Loucy (cell line): ENCODE results near the gene KIAA1549.
"Not testable (repeated sequence)": the region's sequence is repeated elsewhere in the genome, so short reads cannot be mapped to it uniquely, and the experiment has no call there.

Experiments
- H2AFZ ChIP-seq: fragments of 200-600 bp; sonication (generic); 2 replicates; pipeline ENCODE4 v1.6.0; 2016; ENCODE audit warnings: antibody characterized with exemption, mild to moderate bottlenecking, low read length, moderate library complexity
- H3F3A ChIP-seq: fragments of 200-600 bp; 2 replicates; pipeline ENCODE4 v1.6.0; 2016; ENCODE audit warnings: antibody characterized with exemption, low read depth, mild to moderate bottlenecking
- H3K27me3 ChIP-seq: fragments of 200-600 bp; sonication (generic); 2 replicates; pipeline ENCODE4 v1.6.1; 2014; ENCODE audit warnings: low read length, mild to moderate bottlenecking; ENCODE audit not compliant: insufficient read depth, poor library complexity, severe bottlenecking
- H3K36me3 ChIP-seq: fragments of 200-600 bp; sonication (generic); 2 replicates; pipeline ENCODE4 v1.6.1; 2016; ENCODE audit warnings: low read length; ENCODE audit not compliant: insufficient read depth
- H3K4me1 ChIP-seq: fragments of 200-600 bp; sonication (generic); 2 replicates; pipeline ENCODE4 v1.5.1; 2014; ENCODE audit warnings: low read length, mild to moderate bottlenecking; ENCODE audit not compliant: insufficient read depth, poor library complexity, severe bottlenecking
- H3K4me2 ChIP-seq: fragments of 200-600 bp; sonication (generic); 2 replicates; pipeline ENCODE4 v1.6.0; 2014; ENCODE audit warnings: antibody characterized with exemption, low read length, low read depth, mild to moderate bottlenecking; ENCODE audit not compliant: poor library complexity, severe bottlenecking
- H3K4me3 ChIP-seq: fragments of 200-600 bp; sonication (generic); 2 replicates; pipeline ENCODE4 v1.5.1; 2014; ENCODE audit warnings: low read length, mild to moderate bottlenecking, mixed read lengths; ENCODE audit not compliant: poor library complexity, severe bottlenecking
- H3K79me2 ChIP-seq: fragments of 200-600 bp; sonication (generic); 2 replicates; pipeline ENCODE4 v1.6.1; 2014; ENCODE audit warnings: low read length; ENCODE audit not compliant: insufficient read depth
- H3K9ac ChIP-seq: fragments of 200-600 bp; sonication (generic); 2 replicates; pipeline ENCODE4 v1.6.0; 2014; ENCODE audit warnings: mild to moderate bottlenecking, low read depth, low read length, moderate library complexity; ENCODE audit not compliant: poor library complexity, severe bottlenecking
- H3K9me2 ChIP-seq: fragments of 200-600 bp; sonication (generic); replicated peaks from 2 replicates; pipeline ENCODE4 v1.6.1; 2016; ENCODE audit warnings: low read depth, low read length, mixed read lengths
- H3K9me3 ChIP-seq: fragments of 200-600 bp; sonication (generic); 2 replicates; pipeline ENCODE4 v1.6.1; 2014; ENCODE audit warnings: mild to moderate bottlenecking, antibody characterized with exemption, low read length, low read depth; ENCODE audit not compliant: insufficient read depth
- H4K20me1 ChIP-seq: fragments of 200-600 bp; sonication (generic); 2 replicates; pipeline ENCODE4 v1.6.0; 2014; ENCODE audit warnings: antibody characterized with exemption, low read length, mild to moderate bottlenecking; ENCODE audit not compliant: insufficient read depth, poor library complexity, severe bottlenecking
- CTCF ChIP-seq: fragments of 200-600 bp; sonication (generic); conservative IDR thresholded peaks from 2 replicates; pipeline ENCODE4 v1.5.1; 2014; ENCODE audit warnings: mild to moderate bottlenecking, antibody characterized with exemption, low read length
- EZH2phosphoT487 ChIP-seq: fragments of 200-600 bp; IDR thresholded peaks from 2 replicates; pipeline ENCODE4 v1.6.1; 2018; ENCODE audit warnings: antibody characterized with exemption, mild to moderate bottlenecking, moderate library complexity, borderline replicate concordance

KIAA1549 gene

GRCh38 chr7:138943061-138943460 is 38.1 kb downstream of the KIAA1549 start:
- Histone ChIP-seq H3F3A (no peaks in the 10 kb centered on the region), H3K9me2 (no peaks in the 10 kb centered on the region), H2AFZ (no peak overlapping the region), H4K20me1 (peaks cover 12% of the 10 kb centered on the region), H3K4me1 (peaks cover 15% of the 10 kb centered on the region), H3K79me2 (peaks cover 29% of the 10 kb centered on the region; the same call in 1 of the 2 replicates), H3K4me3 (no peak overlapping the region), H3K4me2 (no peak overlapping the region), H3K27me3 (no peaks in the 10 kb centered on the region), H3K36me3 (no peaks in the 10 kb centered on the region), H3K9me3 (no peaks in the 10 kb centered on the region), H3K9ac (no peak overlapping the region)
- TF ChIP-seq EZH2phosphoT487 = no peak
- TF ChIP-seq CTCF = no peak

GRCh38 chr7:138941545-138941944 is 39.6 kb downstream of the KIAA1549 start:
- TF ChIP-seq EZH2phosphoT487 (no peak), CTCF (no peak)
- Histone ChIP-seq H3K27me3 (no peaks in the 10 kb centered on the region), H3K9me2 (no peaks in the 10 kb centered on the region), H3K36me3 (no peaks in the 10 kb centered on the region), H3K4me2 (no peak overlapping the region), H2AFZ (no peak overlapping the region), H3K4me3 (no peak overlapping the region), H3K9me3 (no peaks in the 10 kb centered on the region), H3F3A (no peaks in the 10 kb centered on the region), H3K79me2 (peaks cover 18% of the 10 kb centered on the region; the same call in 1 of the 2 replicates), H3K4me1 (peaks cover 15% of the 10 kb centered on the region), H3K9ac (no peak overlapping the region), H4K20me1 (peaks cover 7% of the 10 kb centered on the region)

- not testable (repeated sequence) for H3K4me2 ChIP-seq, H2AFZ ChIP-seq, H3K4me1 ChIP-seq, H3K9ac ChIP-seq, H4K20me1 ChIP-seq, H3K27me3 ChIP-seq, H3K36me3 ChIP-seq, H3F3A ChIP-seq, H3K9me2 ChIP-seq, H3K9me3 ChIP-seq, H3K4me3 ChIP-seq
- H3K79me2 ChIP-seq = peaks cover 12% of the 10 kb centered on the region; the same call in 1 of the 2 replicates
These were observed 40.6 kb downstream of the KIAA1549 start for GRCh38 chr7:138940602-138941001.

- no peaks in the 10 kb centered on the region for H3K9me2 ChIP-seq
- TF ChIP-seq EZH2phosphoT487 (no peak), CTCF (no peak)
- H3K36me3 ChIP-seq = no peaks in the 10 kb centered on the region
- H3K79me2 ChIP-seq = peaks cover 6% of the 10 kb centered on the region; the same call in 1 of the 2 replicates
- no peak overlapping the region for H2AFZ ChIP-seq
- H3K4me3 ChIP-seq = no peak overlapping the region
- H3K9ac ChIP-seq = no peak overlapping the region
- no peaks in the 10 kb centered on the region for H3K27me3 ChIP-seq
- H3K4me2 ChIP-seq = no peak overlapping the region
- no peaks in the 10 kb centered on the region for H3F3A ChIP-seq
- H4K20me1 ChIP-seq = no peaks in the 10 kb centered on the region
- H3K9me3 ChIP-seq = no peaks in the 10 kb centered on the region
- peaks cover 4% of the 10 kb centered on the region for H3K4me1 ChIP-seq
These were observed 43.7 kb downstream of the KIAA1549 start for GRCh38 chr7:138937484-138937883.
